CD4-positive, alpha-beta memory T cell (primary cell): ENCODE measurements around the gene KATNAL1. TPM values are rescaled to one million over a fixed set of nuclear protein-coding genes. Genes with fewer than 3 reads are reported as not detected.
A peak's percentile ranks its signal among the peaks of the same experiment; 100 is the strongest.

Source experiments
- CTCF ChIA-PET: fragments of 350-600 bp; sonication (Branson Sonifier 250); formaldehyde crosslinking; loops from one replicate; lab custom pipeline; 2021; ENCODE audit warnings: inconsistent platforms; ENCODE audit not compliant: partially characterized antibody; lab: Charles Lee
- POLR2A ChIA-PET: fragments of 350-600 bp; sonication (Branson Sonifier 250); formaldehyde crosslinking; loops from one replicate; lab custom pipeline; 2021; ENCODE audit not compliant: partially characterized antibody; lab: Charles Lee
- DNase-seq, 5 donors: peaks; one replicate each; pipeline versions ENCODE4 v3.0.0 to v3.0.0-alpha.2; 2020 to 2022; ENCODE audit warnings: mixed read lengths in 1 of 5
- H3K27ac ChIP-seq: one replicate; pipeline ENCODE4 v1.7.0; 2013; ENCODE audit warnings: low read depth, low read length
- H3K27me3 ChIP-seq: 2 replicates; pipeline ENCODE4 v1.7.0; 2013; ENCODE audit warnings: mild to moderate bottlenecking, low read length, moderate library complexity; ENCODE audit not compliant: insufficient read depth
- H3K36me3 ChIP-seq: 2 replicates; pipeline ENCODE4 v1.7.0; 2013; ENCODE audit warnings: mild to moderate bottlenecking, low read length, moderate library complexity; ENCODE audit not compliant: insufficient read depth
- H3K4me1 ChIP-seq: 2 replicates; pipeline ENCODE4 v1.7.0; 2013; ENCODE audit warnings: mild to moderate bottlenecking, low read length, moderate library complexity; ENCODE audit not compliant: insufficient read depth
- H3K4me3 ChIP-seq, 2 donors: one replicate each; pipeline ENCODE4 v1.7.0; 2013; ENCODE audit warnings: low read length in 2 of 2, mild to moderate bottlenecking in 1 of 2
- H3K9me3 ChIP-seq, 2 donors: one replicate each; pipeline ENCODE4 v1.7.0; 2013; ENCODE audit warnings: low read length in 2 of 2, control low read depth in 1 of 2; ENCODE audit not compliant: control insufficient read depth in 1 of 2
- H3K27ac Mint-ChIP-seq, 7 donors: one replicate each; pipeline ENCODE4 v1.8.0; 2020 to 2021; ENCODE audit warnings: mixed read lengths in 7 of 7, mild to moderate bottlenecking in 6 of 7, inconsistent platforms in 3 of 7, moderate library complexity in 3 of 7
- H3K27me3 Mint-ChIP-seq, 2 donors: one replicate each; pipeline ENCODE4 v1.8.0; 2020 to 2021; ENCODE audit warnings: mixed read lengths in 2 of 2
- H3K36me3 Mint-ChIP-seq, 2 donors: one replicate each; pipeline ENCODE4 v1.8.0; 2020 to 2021; ENCODE audit warnings: mixed read lengths in 2 of 2, inconsistent platforms in 1 of 2, mild to moderate bottlenecking in 1 of 2
- H3K4me1 Mint-ChIP-seq, 4 donors: one replicate each; pipeline ENCODE4 v1.8.0; 2020 to 2021; ENCODE audit warnings: mixed read lengths in 4 of 4, mild to moderate bottlenecking in 1 of 4
- H3K4me3 Mint-ChIP-seq, 8 donors: one replicate each; pipeline ENCODE4 v1.8.0; 2020 to 2021; ENCODE audit warnings: mixed read lengths in 8 of 8, mild to moderate bottlenecking in 7 of 8, moderate library complexity in 6 of 8, inconsistent platforms in 3 of 8
- H3K9me3 Mint-ChIP-seq, 8 donors: one replicate each; pipeline ENCODE4 v1.8.0; 2020 to 2021; ENCODE audit warnings: mixed read lengths in 8 of 8, mild to moderate bottlenecking in 5 of 8, inconsistent platforms in 3 of 8, moderate library complexity in 1 of 8
- intact Hi-C: fragments of 100-400 bp; cut with micrococcal nuclease; formaldehyde crosslinking; loops from one replicate; pipeline ENCODE4 v1.15.1; 2023
- polyA plus RNA-seq, 2 donors: library from polyadenylated mRNA; unstranded; fragments of 300-500 nt; fragmentation: Illumina TruSeq; gene quantifications; one replicate each; pipeline ENCODE4 v1.2.3, GENCODE V29; 2021
- total RNA-seq, 2 experiments: library from RNA; stranded (reverse); gene quantifications; one replicate each; pipeline ENCODE4 v1.2.3, GENCODE V29; 2021

The KATNAL1 gene
- total and polyA plus RNA-seq, 4 experiments from 2014 or later, result 1.7 to 6.4 (median 4.8) TPM

DNA sequence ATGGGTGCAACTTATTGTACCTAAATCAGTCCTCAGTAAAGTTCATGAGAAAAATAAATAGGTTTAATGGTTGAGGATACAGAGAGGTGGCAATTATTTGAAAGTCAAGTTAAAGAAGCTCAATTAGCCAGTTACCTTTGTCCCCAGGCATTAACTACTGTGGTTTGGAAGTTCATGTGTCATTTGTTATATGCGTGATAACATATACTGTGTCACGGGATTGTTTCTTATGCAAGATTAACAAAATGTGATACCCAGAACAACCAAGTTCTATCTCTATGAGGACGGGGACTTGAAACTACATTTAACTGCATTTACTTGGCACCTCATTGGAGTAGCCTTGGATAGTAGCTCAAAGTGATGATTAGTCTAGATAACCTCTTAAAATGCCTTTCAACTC is 13.9 kb upstream of the KATNAL1 start:
- ChIA-PET CTCF (interaction anchor here (0.8 kb wide), 1 partner anchor 12 kb away, joined by 3 read pairs; no protein-coding TSS in a partner anchor), POLR2A (interaction anchor here (0.5 kb wide), 1 partner anchor 19 kb away, joined by 3 read pairs; no protein-coding TSS in a partner anchor)
- no peak for DNase-seq
- Histone ChIP-seq H3K27me3 (no peaks in the 10 kb centered on the region), H3K9me3 (no peaks in the 10 kb centered on the region), H3K27ac (no peak overlapping the region), H3K4me1 (no peaks in the 10 kb centered on the region), H3K36me3 (no peaks in the 10 kb centered on the region), H3K4me3 (no peak overlapping the region)
- H3K27ac Mint-ChIP-seq, result no peak overlapping the region
- intact Hi-C loops, result no loop called here
- H3K36me3 Mint-ChIP-seq, result peaks cover 5 to 7% of the 10 kb centered on the region in 2 donors
- no peaks in the 10 kb centered on the region for H3K27me3 Mint-ChIP-seq
- H3K4me3 Mint-ChIP-seq, result no peak overlapping the region
- no peaks in the 10 kb centered on the region for H3K9me3 Mint-ChIP-seq
- H3K4me1 Mint-ChIP-seq, result peaks cover 0 to 6% (median 0%) of the 10 kb centered on the region in 4 donors

DNA sequence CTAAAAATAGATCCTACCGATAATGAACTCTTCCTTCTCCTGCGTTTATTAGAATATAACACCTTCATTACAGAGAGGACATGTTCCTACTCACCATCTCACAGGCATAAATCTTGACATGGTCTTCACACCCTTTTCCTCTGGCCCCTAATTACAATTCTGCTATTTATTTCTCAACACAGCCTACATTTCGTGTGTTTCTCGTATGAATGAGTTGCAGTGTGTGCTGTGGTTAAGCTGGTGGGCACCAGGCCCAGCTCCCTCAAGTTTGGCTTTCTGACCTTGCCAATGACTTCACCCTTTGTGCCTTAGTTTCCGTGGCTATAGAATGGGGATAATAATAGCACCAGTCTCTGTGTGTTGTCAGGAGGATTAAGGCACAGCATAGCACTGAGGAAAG is 12.3 kb upstream of the KATNAL1 start:
- peak overlapping the region in 1 of 7 donors; percentile 75 for H3K27ac Mint-ChIP-seq
- no peak overlapping the region for H3K4me3 Mint-ChIP-seq
- CTCF ChIA-PET, result interaction anchor here (1.4 kb wide), 1 partner anchor 195 kb away, joined by 4 read pairs; no protein-coding TSS in a partner anchor
- Histone ChIP-seq H3K4me3 (no peak overlapping the region), H3K9me3 (no peaks in the 10 kb centered on the region), H3K36me3 (no peaks in the 10 kb centered on the region), H3K4me1 (no peaks in the 10 kb centered on the region), H3K27ac (no peak overlapping the region), H3K27me3 (no peaks in the 10 kb centered on the region)
- no peaks in the 10 kb centered on the region for H3K9me3 Mint-ChIP-seq
- no peaks in the 10 kb centered on the region for H3K27me3 Mint-ChIP-seq
- POLR2A ChIA-PET, result interaction anchor here (1.0 kb wide), 1 partner anchor 12 kb away, joined by 3 read pairs; the partner anchor contains the start of gene KATNAL1
- H3K36me3 Mint-ChIP-seq, result peaks cover 7% of the 10 kb centered on the region in 2 donors
- DNase-seq, result no peak
- H3K4me1 Mint-ChIP-seq, result peaks cover 0 to 8% (median 6%) of the 10 kb centered on the region in 4 donors
- intact Hi-C loops, result no loop called here

DNA sequence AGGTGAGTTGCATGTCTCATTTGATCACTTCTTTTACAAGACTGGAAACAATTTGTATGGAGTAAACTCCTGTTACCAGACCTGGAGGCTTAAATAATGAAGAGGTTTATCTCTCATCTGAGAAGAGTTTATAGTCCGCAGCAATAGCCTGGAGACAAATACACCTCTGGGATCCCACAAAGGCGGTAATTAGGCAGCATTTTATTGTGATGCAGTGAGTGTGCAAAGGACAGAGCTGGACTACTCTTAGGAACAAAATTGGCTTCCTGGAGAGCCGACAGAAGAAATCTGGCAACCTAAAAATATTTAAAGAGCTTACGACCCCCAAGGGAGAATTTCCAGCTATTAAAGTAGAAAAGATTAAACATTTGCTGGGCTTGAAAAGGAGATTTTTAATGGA is 11.8 kb upstream of the KATNAL1 start:
- Histone ChIP-seq H3K9me3 (no peaks in the 10 kb centered on the region), H3K27me3 (no peaks in the 10 kb centered on the region), H3K27ac (no peak overlapping the region), H3K4me3 (no peak overlapping the region), H3K36me3 (no peaks in the 10 kb centered on the region), H3K4me1 (no peaks in the 10 kb centered on the region)
- peaks cover 0 to 11% (median 7%) of the 10 kb centered on the region in 4 donors for H3K4me1 Mint-ChIP-seq
- no peak for DNase-seq
- peaks cover 7% of the 10 kb centered on the region in 2 donors for H3K36me3 Mint-ChIP-seq
- no peak overlapping the region for H3K4me3 Mint-ChIP-seq
- ChIA-PET CTCF (interaction anchor here (1.4 kb wide), 1 partner anchor 195 kb away, joined by 4 read pairs; no protein-coding TSS in a partner anchor), POLR2A (interaction anchor here (0.6 to 1.0 kb wide), 2 partner anchors 11 to 84 kb away, joined by 3 read pairs; partner anchors contain the start of gene KATNAL1)
- H3K27ac Mint-ChIP-seq, result no peak overlapping the region
- no peaks in the 10 kb centered on the region for H3K27me3 Mint-ChIP-seq
- intact Hi-C loops, result no loop called here
- H3K9me3 Mint-ChIP-seq, result no peaks in the 10 kb centered on the region

DNA sequence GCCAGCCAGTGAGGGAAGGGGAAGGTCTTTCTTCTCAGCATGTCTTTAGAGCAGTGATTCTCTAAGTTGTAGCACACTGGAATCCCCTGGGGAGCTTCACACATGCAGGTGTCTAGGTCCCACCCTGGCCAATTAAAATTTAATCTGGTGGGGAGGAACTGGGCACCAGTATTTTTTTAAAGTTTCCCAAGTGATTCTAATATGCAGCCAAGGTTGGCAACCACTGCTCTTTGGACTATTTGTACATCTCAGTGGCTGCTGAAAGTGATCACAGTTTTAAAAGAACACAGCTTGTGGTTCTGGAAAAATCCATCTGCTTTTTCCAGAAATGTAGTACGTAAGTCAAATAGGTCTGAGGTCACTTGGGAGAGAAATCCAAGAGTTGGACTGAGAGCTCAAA is 10.7 kb upstream of the KATNAL1 start:
- no peak for DNase-seq
- intact Hi-C loops, result no loop called here
- Histone ChIP-seq H3K36me3 (no peaks in the 10 kb centered on the region), H3K27me3 (no peaks in the 10 kb centered on the region), H3K9me3 (no peaks in the 10 kb centered on the region), H3K4me3 (no peak overlapping the region), H3K27ac (no peak overlapping the region), H3K4me1 (no peaks in the 10 kb centered on the region)
- Mint-ChIP-seq H3K4me1 (peaks cover 9 to 21% (median 13%) of the 10 kb centered on the region in 4 donors), H3K9me3 (no peaks in the 10 kb centered on the region), H3K27ac (peak overlapping the region in 1 of 7 donors; percentile 31), H3K36me3 (peaks cover 5 to 7% of the 10 kb centered on the region in 2 donors), H3K4me3 (no peak overlapping the region), H3K27me3 (no peaks in the 10 kb centered on the region)
- ChIA-PET CTCF (interaction anchor here (1.0 to 1.4 kb wide), 2 partner anchors 10 to 186 kb away, joined by 3 to 5 read pairs; partner anchors contain the start of gene KATNAL1), POLR2A (interaction anchor here (0.7 to 2.1 kb wide), 3 partner anchors 10 to 15 kb away, joined by 3 to 7 read pairs (median 4); partner anchors contain the start of gene KATNAL1)

DNA sequence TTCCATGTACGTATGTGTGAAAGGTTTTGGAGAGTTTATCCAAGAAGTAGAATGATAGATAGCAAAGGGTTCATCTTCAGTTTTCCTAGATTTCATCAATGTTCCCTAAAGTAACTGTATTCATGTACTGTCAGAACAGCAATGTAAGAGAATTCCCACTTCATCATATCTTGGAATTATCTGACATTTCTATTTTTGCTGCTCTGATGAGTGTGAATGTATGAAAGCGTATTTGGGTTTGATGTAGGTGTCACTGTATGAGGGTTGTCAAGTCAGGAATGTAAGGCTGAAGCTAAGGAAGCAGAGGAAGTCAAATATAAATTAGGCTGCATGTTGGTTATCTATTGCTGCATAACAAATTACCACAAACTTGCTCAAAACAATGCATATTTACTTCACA is 7.2 kb upstream of the KATNAL1 start:
- Mint-ChIP-seq H3K36me3 (peaks cover 0 to 2% of the 10 kb centered on the region in 2 donors), H3K27me3 (no peaks in the 10 kb centered on the region), H3K4me1 (peaks cover 9 to 23% (median 13%) of the 10 kb centered on the region in 4 donors), H3K9me3 (no peaks in the 10 kb centered on the region), H3K4me3 (no peak overlapping the region), H3K27ac (no peak overlapping the region)
- H3K27me3 ChIP-seq, result no peaks in the 10 kb centered on the region
- ChIA-PET POLR2A (no interaction called here), CTCF (interaction anchor here (0.6 kb wide), 1 partner anchor 18 kb away, joined by 3 read pairs; no protein-coding TSS in a partner anchor)
- no peak for DNase-seq
- no peaks in the 10 kb centered on the region for H3K9me3 ChIP-seq
- intact Hi-C loops, result no loop called here
- no peaks in the 10 kb centered on the region for H3K4me1 ChIP-seq
- no peak overlapping the region for H3K27ac ChIP-seq
- no peak overlapping the region for H3K4me3 ChIP-seq
- H3K36me3 ChIP-seq, result no peaks in the 10 kb centered on the region

DNA sequence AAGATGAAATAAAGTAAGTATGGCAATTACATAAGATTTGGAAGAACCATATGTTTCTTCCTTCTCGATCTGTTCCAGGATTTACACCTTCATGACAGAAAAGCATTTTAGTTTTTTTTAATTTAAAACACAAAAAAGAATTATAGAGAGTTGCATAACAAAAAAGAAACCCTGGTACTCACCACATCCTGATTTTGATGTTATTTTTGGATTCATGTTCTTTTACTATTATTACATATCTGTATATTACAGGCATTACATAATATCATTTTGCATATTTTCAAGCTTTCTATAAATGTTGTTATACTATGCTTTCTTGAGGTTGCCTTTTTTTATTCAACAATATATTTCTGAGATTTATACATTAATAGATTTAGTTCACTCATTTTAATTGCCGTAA is 6.7 kb upstream of the KATNAL1 start:
- POLR2A ChIA-PET, result no interaction called here

DNA sequence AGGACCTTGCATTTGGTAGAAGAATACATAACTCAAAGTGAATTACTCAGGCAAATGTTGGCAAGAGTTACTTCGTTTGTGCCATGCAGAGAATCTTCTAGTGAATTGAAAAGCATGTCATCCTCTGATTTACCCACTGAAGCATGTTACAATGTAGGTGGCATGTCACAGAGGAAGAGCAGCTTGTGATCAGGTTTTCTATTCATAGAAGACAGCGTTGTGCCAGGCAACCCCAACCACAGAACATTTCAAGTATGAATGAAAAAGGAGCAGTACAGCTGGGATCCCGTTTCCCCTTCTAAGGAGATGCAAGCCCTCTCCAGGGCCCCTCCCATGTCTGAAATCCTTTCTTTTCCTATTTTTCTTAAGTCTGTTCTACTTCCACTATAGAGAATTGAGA is 6.0 kb upstream of the KATNAL1 start:
- H3K27me3 Mint-ChIP-seq, result no peaks in the 10 kb centered on the region
- no peaks in the 10 kb centered on the region for H3K36me3 ChIP-seq
- no peaks in the 10 kb centered on the region for H3K4me1 ChIP-seq
- no peak for DNase-seq
- ChIA-PET POLR2A (no interaction called here), CTCF (no interaction called here)
- no peaks in the 10 kb centered on the region for H3K9me3 ChIP-seq
- H3K36me3 Mint-ChIP-seq, result peaks cover 0 to 2% of the 10 kb centered on the region in 2 donors
- no peak overlapping the region for H3K4me3 Mint-ChIP-seq
- no peak overlapping the region for H3K27ac ChIP-seq
- no peaks in the 10 kb centered on the region for H3K27me3 ChIP-seq
- no peak overlapping the region for H3K4me3 ChIP-seq
- H3K4me1 Mint-ChIP-seq, result peaks cover 15 to 23% (median 19%) of the 10 kb centered on the region in 4 donors
- no peak overlapping the region for H3K27ac Mint-ChIP-seq
- no peaks in the 10 kb centered on the region for H3K9me3 Mint-ChIP-seq
- intact Hi-C loops, result no loop called here

More for the DNA sequence above, 6.7 kb upstream of the KATNAL1 start:
- DNase-seq, result no peak
- no peaks in the 10 kb centered on the region for H3K36me3 ChIP-seq
- H3K27ac Mint-ChIP-seq, result no peak overlapping the region
- no peaks in the 10 kb centered on the region for H3K27me3 Mint-ChIP-seq
- no peak overlapping the region for H3K4me3 ChIP-seq
- intact Hi-C loops, result no loop called here
- peaks cover 0 to 2% of the 10 kb centered on the region in 2 donors for H3K36me3 Mint-ChIP-seq
- H3K4me3 Mint-ChIP-seq, result no peak overlapping the region
- peaks cover 9 to 23% (median 14%) of the 10 kb centered on the region in 4 donors for H3K4me1 Mint-ChIP-seq
- H3K4me1 ChIP-seq, result no peaks in the 10 kb centered on the region
- no peaks in the 10 kb centered on the region for H3K27me3 ChIP-seq
- H3K27ac ChIP-seq, result no peak overlapping the region
- CTCF ChIA-PET, result interaction anchor here (0.6 kb wide), 1 partner anchor 18 kb away, joined by 3 read pairs; no protein-coding TSS in a partner anchor
- H3K9me3 ChIP-seq, result no peaks in the 10 kb centered on the region
- H3K9me3 Mint-ChIP-seq, result no peaks in the 10 kb centered on the region
